ENCODE measurements around the gene SDHB. TPM values are rescaled to one million over a fixed set of nuclear protein-coding genes. Genes with fewer than 3 reads are reported as not detected.
A peak's percentile ranks its signal among the peaks of the same experiment; 100 is the strongest.

The SDHB gene
- total RNA-seq, 1 donor from 2014 or later, result 72.7 TPM

DNA sequence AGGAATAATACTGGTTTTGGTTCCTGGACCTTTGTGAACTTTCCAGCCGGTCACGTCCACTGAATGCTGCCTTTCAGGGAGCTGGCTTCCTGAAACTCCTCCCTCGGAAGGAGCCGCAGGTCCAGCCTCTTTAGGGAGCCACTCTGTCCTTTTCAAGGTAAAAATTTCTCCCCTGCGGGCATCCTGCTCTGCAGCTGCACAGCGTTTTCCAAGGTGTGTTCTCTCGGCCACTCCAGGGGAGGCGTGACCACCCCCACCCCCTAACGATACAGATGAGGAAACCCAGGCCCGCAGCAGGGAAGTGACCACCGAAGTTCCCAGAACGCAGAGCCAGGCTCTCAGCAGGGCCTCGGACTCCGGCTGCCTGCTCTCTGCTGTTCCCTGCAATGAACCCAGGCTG lies 44.0 kb upstream of the SDHB start:
- TF ChIP-seq, protein P1, sequence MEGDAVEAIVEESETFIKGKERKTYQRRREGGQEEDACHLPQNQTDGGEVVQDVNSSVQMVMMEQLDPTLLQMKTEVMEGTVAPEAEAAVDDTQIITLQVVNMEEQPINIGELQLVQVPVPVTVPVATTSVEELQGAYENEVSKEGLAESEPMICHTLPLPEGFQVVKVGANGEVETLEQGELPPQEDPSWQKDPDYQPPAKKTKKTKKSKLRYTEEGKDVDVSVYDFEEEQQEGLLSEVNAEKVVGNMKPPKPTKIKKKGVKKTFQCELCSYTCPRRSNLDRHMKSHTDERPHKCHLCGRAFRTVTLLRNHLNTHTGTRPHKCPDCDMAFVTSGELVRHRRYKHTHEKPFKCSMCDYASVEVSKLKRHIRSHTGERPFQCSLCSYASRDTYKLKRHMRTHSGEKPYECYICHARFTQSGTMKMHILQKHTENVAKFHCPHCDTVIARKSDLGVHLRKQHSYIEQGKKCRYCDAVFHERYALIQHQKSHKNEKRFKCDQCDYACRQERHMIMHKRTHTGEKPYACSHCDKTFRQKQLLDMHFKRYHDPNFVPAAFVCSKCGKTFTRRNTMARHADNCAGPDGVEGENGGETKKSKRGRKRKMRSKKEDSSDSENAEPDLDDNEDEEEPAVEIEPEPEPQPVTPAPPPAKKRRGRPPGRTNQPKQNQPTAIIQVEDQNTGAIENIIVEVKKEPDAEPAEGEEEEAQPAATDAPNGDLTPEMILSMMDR (conservative IDR thresholded peaks at IDR 0.05), result no peak
- Mint-ChIP-seq H3K36me3 (no peaks in the 10 kb centered on the region), H3K4me1 (ENCODE audit: unreplicated experiment) (peaks cover 34% of the 10 kb centered on the region), H3K27ac (peak overlapping the region; percentile 54), H3K27me3 (no peaks in the 10 kb centered on the region), H3K9me3 (no peaks in the 10 kb centered on the region), H3K4me3 (no peak overlapping the region)
- DNase-seq (ENCODE audit: extremely low spot score, unreplicated experiment), result no peak

DNA sequence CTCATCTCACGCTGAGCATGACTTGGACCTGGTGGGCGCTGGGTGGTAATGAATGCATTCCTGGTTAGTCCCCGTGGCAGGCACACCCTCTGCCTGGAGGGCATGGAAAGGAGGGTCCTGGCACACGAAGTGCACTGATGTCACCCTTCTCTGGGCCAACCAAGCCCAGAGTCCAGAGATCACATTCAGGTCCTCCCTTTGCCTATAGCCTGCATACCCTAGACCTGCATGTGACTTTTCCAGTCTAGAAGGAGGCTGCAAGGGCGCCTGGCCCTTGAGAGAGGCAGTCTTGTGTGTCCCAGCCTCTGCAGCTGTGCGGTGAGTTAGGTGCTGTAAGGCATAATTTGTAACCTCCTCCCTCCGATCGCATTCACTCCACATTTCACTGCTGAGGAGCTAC lies 43.3 kb upstream of the SDHB start:
- Mint-ChIP-seq H3K27me3 (no peaks in the 10 kb centered on the region), H3K4me1 (ENCODE audit: unreplicated experiment) (peaks cover 34% of the 10 kb centered on the region), H3K9me3 (no peaks in the 10 kb centered on the region), H3K27ac (peak overlapping the region; percentile 55), H3K36me3 (no peaks in the 10 kb centered on the region), H3K4me3 (peak overlapping the region; percentile 28)
- DNase-seq (ENCODE audit: extremely low spot score, unreplicated experiment), result no peak
- TF ChIP-seq, protein P1 (conservative IDR thresholded peaks at IDR 0.05), result no peak

DNA sequence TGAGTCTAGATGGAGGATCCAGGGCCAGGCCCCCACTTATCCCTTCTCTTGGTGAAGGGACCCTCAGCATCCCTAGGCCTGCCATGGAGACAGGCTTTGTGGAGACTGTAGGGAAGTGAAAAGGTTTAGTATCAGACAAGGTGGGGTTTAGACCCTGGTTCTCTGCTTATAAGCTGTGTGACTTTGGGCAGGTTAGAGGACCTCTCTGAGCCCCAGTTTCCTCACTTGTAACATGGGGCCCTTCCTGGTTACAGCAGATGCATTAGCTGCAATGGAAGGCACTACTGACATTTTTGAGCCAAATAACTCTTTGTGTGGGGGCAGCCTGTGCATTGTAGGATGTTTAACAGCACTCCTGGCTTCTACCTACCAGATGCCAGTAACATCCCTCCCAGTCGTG lies 42.8 kb upstream of the SDHB start:
- Mint-ChIP-seq H3K36me3 (no peaks in the 10 kb centered on the region), H3K27me3 (no peaks in the 10 kb centered on the region), H3K4me1 (ENCODE audit: unreplicated experiment) (peaks cover 35% of the 10 kb centered on the region), H3K27ac (no peak overlapping the region), H3K9me3 (no peaks in the 10 kb centered on the region), H3K4me3 (no peak overlapping the region)
- TF ChIP-seq, protein P1 (conservative IDR thresholded peaks at IDR 0.05), result no peak
- DNase-seq (ENCODE audit: extremely low spot score, unreplicated experiment), result no peak

DNA sequence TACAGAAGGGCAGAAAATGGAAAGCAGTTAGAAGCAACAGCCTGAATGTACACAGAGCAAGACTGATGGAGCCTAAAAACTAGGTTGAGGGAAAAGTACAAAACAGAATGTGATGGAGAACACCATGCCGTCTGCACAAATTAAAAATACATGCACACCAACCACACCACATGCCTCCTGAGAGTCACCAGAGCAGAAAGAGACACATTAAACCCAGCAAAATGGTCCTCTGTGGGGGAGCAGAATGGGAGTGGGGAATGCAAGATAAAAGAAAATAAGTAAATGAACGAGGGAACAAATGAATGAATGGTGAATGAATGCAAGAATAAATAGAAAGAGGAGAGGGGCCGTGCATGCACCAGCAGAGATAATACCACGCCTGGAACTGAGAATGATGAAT lies 41.3 kb upstream of the SDHB start:
- Mint-ChIP-seq H3K27ac (no peak overlapping the region), H3K9me3 (no peaks in the 10 kb centered on the region), H3K4me1 (ENCODE audit: unreplicated experiment) (peaks cover 39% of the 10 kb centered on the region), H3K27me3 (no peaks in the 10 kb centered on the region), H3K36me3 (no peaks in the 10 kb centered on the region), H3K4me3 (no peak overlapping the region)
- no peak for DNase-seq (ENCODE audit: extremely low spot score, unreplicated experiment)
- TF ChIP-seq, protein P1 (conservative IDR thresholded peaks at IDR 0.05), result no peak

DNA sequence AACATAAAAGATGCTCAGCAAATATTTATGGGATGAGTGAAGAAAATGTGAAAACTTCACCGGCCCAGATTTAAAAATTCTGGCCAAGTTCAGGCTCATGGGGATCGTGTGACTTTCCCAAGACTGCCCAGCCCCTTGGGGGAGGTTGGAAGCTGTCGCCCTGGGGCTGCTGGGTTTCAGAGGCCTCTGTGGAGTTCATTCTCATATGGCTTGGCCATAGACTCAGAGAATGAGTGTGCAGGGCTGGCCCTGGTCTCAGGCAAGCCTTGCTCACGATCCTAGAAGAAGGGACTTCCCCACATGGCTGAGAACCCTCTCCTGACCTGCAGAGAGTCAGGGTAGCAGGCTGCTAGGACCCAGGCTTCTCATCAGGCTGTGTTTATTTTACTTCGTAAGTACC lies 40.8 kb upstream of the SDHB start:
- Mint-ChIP-seq H3K27me3 (no peaks in the 10 kb centered on the region), H3K9me3 (no peaks in the 10 kb centered on the region), H3K27ac (no peak overlapping the region), H3K36me3 (no peaks in the 10 kb centered on the region), H3K4me3 (no peak overlapping the region), H3K4me1 (ENCODE audit: unreplicated experiment) (peaks cover 44% of the 10 kb centered on the region)
- TF ChIP-seq, protein P1 (conservative IDR thresholded peaks at IDR 0.05), result no peak
- no peak for DNase-seq (ENCODE audit: extremely low spot score, unreplicated experiment)

DNA sequence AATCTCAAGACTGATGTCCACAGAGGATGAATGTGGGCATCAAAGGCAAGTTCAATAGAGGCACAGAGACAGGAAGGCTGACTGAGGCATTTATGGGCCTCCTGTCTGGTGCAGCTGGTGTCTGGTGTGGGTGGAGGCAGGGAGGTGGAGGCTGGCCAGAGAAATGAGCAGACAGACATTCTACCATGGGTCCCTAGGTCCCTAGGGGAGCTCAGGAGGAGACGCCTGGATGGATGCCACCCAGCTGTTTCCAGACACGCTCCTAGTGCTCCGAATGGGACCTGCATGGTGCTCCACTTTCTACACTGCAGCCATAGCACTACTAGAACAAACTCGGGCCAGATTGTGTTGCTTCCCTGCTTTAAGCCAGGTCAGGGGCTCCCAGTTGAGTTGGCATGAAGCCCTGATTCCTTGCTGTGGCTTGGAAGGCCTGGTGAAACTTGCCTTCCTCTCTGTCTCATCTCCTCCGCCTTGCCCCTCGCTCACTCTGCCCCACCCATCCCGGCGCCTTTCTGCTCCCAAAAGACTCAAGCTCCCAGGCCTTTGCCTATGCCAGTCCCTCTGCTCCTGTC lies 40.1 kb upstream of the SDHB start:
- no peak for DNase-seq (ENCODE audit: extremely low spot score, unreplicated experiment)
- Mint-ChIP-seq H3K4me1 (ENCODE audit: unreplicated experiment) (peaks cover 45% of the 10 kb centered on the region), H3K36me3 (no peaks in the 10 kb centered on the region), H3K27ac (no peak overlapping the region), H3K9me3 (no peaks in the 10 kb centered on the region), H3K4me3 (no peak overlapping the region), H3K27me3 (no peaks in the 10 kb centered on the region)
- TF ChIP-seq, protein P1 (conservative IDR thresholded peaks at IDR 0.05), result no peak
